Stimulated activated CD4-positive, alpha-beta T cell treated with anti-CD3 and anti-CD28 coated beads, Interleukin-4, amount 100 ng/mL, for 4 hours (primary cell): ENCODE results near the gene ATP5F1E.
"Not testable (repeated sequence)": the region's sequence is repeated elsewhere in the genome, so short reads cannot be mapped to it uniquely, and the experiment has no call there.

Experiments used
- DNase-seq, 2 experiments: peaks; one replicate each; pipeline ENCODE4 v3.0.0-alpha.2; 2020

ATP5F1E gene

GRCh38 chr20:58987790-58988564 is 44.2 kb downstream of the ATP5F1E start:
- no peak for DNase-seq

- no peak for DNase-seq
Measured at GRCh38 chr20:58986968-58987517, 45.1 kb downstream of the ATP5F1E start.

GRCh38 chr20:58986286-58986967 is 45.7 kb downstream of the ATP5F1E start:
- no peak for DNase-seq

GRCh38 chr20:58985656-58986055 is 46.5 kb downstream of the ATP5F1E start:
- DNase-seq = no peak

GRCh38 chr20:58984691-58985090 is 47.4 kb downstream of the ATP5F1E start:
- DNase-seq = no peak

GRCh38 chr20:58983115-58983468 is 49.0 kb downstream of the ATP5F1E start:
- DNase-seq = not testable (repeated sequence)

GRCh38 chr20:58982406-58983114 is 49.6 kb downstream of the ATP5F1E start:
- no peak for DNase-seq

- no peak for DNase-seq
Measured at GRCh38 chr20:58981628-58982364, 50.3 kb downstream of the ATP5F1E start.

GRCh38 chr20:58980711-58981627 is 51.2 kb downstream of the ATP5F1E start, which contains the start of gene NELFCD:
TSS of gene NELFCD (plus strand) at chr20:58981256. CDS start at chr20:58981310, 54 bp downstream.
- DNase-seq = peak; percentile 83 to 93

GRCh38 chr20:58978351-58979190 is 53.6 kb downstream of the ATP5F1E start:
- DNase-seq = no peak

- DNase-seq = no peak
Measured at GRCh38 chr20:58976061-58976730, 55.9 kb downstream of the ATP5F1E start.
